BJ (cell line): Measurements from ENCODE around the gene GRIFIN. TPM values are rescaled to one million over a fixed set of nuclear protein-coding genes. Genes with fewer than 3 reads are reported as not detected.
A peak's percentile ranks its signal among the peaks of the same experiment; 100 is the strongest.

Source experiments
- CTCF ChIA-PET: fragments of 350-600 bp; formaldehyde crosslinking; extraction: SDS; loops from one replicate; lab custom pipeline; 2021; ENCODE audit warnings: antibody characterized with exemption, inconsistent platforms; lab: Yijun Ruan, JAX
- POLR2A ChIA-PET: fragments of 300-600 bp; sonication (Branson Sonifier 250); formaldehyde crosslinking; extraction: SDS; loops from one replicate; lab custom pipeline; 2021; ENCODE audit warnings: antibody characterized with exemption; lab: Charles Lee
- DNase-seq: peaks from one replicate; pipeline ENCODE4 v3.0.0-alpha.2; 2011; ENCODE audit warnings: low read depth
- H3K27me3 ChIP-seq: 2 replicates; pipeline ENCODE4 v1.6.0; 2011; ENCODE audit warnings: low read length; ENCODE audit not compliant: control insufficient read depth, insufficient read depth
- H3K36me3 ChIP-seq: 2 replicates; pipeline ENCODE4 v1.5.1; 2011; ENCODE audit warnings: low read length; ENCODE audit not compliant: control insufficient read depth, insufficient read depth
- H3K4me3 ChIP-seq: 2 replicates; pipeline ENCODE4 v1.5.1; 2011; ENCODE audit warnings: low read depth, mild to moderate bottlenecking, control low read depth, low read length
- CTCF ChIP-seq: IDR thresholded peaks from 2 replicates; pipeline ENCODE4 v1.5.1; 2011; ENCODE audit warnings: low read depth, mild to moderate bottlenecking, control low read depth, inconsistent platforms, low read length, moderate library complexity; ENCODE audit not compliant: insufficient read depth
- polyA plus RNA-seq: library from polyadenylated mRNA; depleted of rRNA; stranded (reverse); fragments of >200 nt; gene quantifications from 2 replicates; pipeline ENCODE4 v1.2.3, GENCODE V29; 2011

The GRIFIN gene
- polyA plus RNA-seq, 1 experiment, result not detected

- CTCF ChIA-PET, result interaction anchor here (0.7 kb wide), 1 partner anchor 251 kb away, joined by 3 read pairs; no protein-coding TSS in a partner anchor
- Histone ChIP-seq H3K36me3 (peaks cover 12% of the 10 kb centered on the region), H3K4me3 (no peak overlapping the region), H3K27me3 (no peaks in the 10 kb centered on the region)
- DNase-seq, result no peak
- no peak for TF ChIP-seq CTCF
- POLR2A ChIA-PET, result no interaction called here
Observed at GRCh38 chr7:2435146-2435545, 41.1 kb downstream of the GRIFIN start.

- no peak for DNase-seq
- Histone ChIP-seq H3K36me3 (peaks cover 12% of the 10 kb centered on the region), H3K4me3 (no peak overlapping the region), H3K27me3 (no peaks in the 10 kb centered on the region)
- TF ChIP-seq CTCF, result no peak
- CTCF ChIA-PET, result no interaction called here
- POLR2A ChIA-PET, result no interaction called here
Observed at GRCh38 chr7:2433713-2434550, 42.3 kb downstream of the GRIFIN start.

GRCh38 chr7:2432910-2433712 lies 43.1 kb downstream of the GRIFIN start:
- no peak for DNase-seq
- POLR2A ChIA-PET, result no interaction called here
- Histone ChIP-seq H3K27me3 (no peaks in the 10 kb centered on the region), H3K36me3 (peaks cover 12% of the 10 kb centered on the region), H3K4me3 (no peak overlapping the region)
- no peak for TF ChIP-seq CTCF
- CTCF ChIA-PET, result interaction anchor here (1.0 kb wide), 1 partner anchor 18 kb away, joined by 3 read pairs; no protein-coding TSS in a partner anchor

- POLR2A ChIA-PET, result interaction anchor here (0.6 kb wide), 1 partner anchor 16 kb away, joined by 3 read pairs; no protein-coding TSS in a partner anchor
- TF ChIP-seq CTCF, result peak; percentile 47
- H3K4me3 ChIP-seq, result no peak overlapping the region
- DNase-seq, result no peak
- CTCF ChIA-PET, result interaction anchor here (0.5 to 1.6 kb wide), 3 partner anchors 17 to 25 kb away, joined by 3 to 6 read pairs (median 3); no protein-coding TSS in a partner anchor
- H3K27me3 ChIP-seq, result no peaks in the 10 kb centered on the region
- peaks cover 12% of the 10 kb centered on the region for H3K36me3 ChIP-seq
Observed at GRCh38 chr7:2431260-2431867, 44.8 kb downstream of the GRIFIN start.
